ENCODE measurements around the gene CAMKV.

DNA sequence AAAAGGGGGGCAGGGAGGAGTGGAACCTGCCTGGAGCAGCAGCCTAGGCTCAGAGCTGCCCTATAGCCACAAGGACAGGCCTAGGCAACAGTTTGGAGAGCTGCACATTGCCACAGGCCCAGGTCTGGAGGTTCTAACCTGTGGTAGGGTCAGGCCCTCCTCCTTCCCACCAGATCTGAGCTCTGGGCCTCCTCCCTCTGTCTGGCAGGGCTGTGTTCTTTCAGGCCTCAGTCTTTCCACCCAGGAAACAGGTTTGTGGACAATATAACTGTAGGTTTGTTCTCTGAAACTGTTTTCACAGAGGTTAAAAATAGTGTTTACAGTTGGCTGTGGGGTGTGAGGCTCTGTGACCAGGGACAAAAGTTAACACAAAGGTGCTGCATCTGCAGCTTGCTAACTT, 9.0 kb upstream of the CAMKV start:
- TF ChIP-seq GATA3 (IDR thresholded peaks at IDR 0.05; ENCODE audit: low read depth, low read length): no peak
- TF ChIP-seq GATA2 (IDR thresholded peaks at IDR 0.05; ENCODE audit: low read depth, low read length): no peak
